GM19452 (cell line): ENCODE data around the gene TMEM72.
"Not testable (repeated sequence)": the region's sequence is repeated elsewhere in the genome, so short reads cannot be mapped to it uniquely, and the experiment has no call there.

Experiments used
- ATAC-seq: cut with Tn5 transposase; IDR thresholded peaks from one replicate; pipeline ENCODE4 v1.9.1; 2021; ENCODE audit not compliant: unreplicated experiment

The TMEM72 gene

DNA sequence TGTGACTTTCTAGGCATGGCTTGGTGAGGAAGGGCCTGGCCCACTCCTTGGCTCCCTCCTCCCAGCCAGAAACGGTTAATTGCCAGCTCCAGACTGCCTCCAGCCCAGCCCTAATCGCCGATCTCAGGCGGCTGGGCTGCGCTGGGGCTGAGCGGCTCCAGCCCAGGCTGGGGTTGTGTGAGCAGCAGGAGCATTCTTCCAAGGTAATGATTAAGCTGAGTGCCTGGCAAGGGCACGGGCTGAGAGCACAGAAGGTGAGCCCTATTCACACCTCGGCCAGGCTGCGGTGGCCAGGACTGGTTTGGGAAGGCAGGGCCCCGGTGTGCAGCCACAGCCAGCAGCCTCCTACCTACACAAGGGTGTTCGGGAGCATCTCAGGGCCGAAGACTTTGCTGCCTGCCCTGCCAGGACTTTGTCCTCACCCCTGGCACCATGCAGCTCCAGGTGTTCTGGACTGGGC lies at the start of gene TMEM72:
TMEM72 (plus strand) TSS at position 257 of the 460 bp plus-strand sequence; CDS start at position 433, 176 bp downstream.
- ATAC-seq, result no peak

DNA sequence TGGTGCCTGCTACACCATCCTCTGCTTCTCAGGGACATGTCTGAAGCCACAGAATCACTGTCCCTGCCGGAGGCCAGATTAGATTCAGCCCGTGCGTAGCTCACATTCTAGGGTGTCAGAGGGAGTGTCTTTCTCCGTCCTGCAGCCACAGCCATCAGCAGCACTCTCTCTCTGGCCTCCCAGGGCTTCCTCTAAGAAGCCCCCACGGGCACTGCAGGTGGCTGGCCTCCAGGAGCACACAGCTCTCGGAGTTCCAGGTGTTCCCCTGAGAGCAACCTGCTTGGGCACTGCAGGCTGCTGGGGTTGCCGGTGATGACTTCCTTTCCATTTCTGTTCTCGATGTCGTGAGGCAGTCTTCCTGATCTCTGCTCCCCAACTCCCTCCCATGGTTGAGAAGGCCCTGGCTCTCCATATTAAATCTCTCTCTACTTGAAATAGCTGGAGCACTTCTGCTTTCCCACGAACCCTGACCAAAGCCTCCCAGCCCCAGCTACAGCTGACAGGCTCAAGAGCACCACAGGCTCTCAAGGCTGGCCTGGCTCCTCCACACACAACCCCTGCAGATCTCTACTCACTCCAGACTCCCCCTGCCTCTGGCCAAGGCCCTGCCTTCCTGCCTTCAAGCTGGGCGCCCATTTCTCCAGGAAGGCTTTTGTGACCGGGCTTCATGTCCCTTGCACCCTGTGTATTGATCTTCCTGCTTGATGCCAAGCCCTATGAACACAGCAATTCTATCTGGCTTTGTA lies 49.0 kb upstream of the TMEM72 start:
- no peak for ATAC-seq

- ATAC-seq, result no peak
Observed at GRCh38 chr10:44862924-44863323, 48.2 kb upstream of the TMEM72 start.

GRCh38 chr10:44863344-44864047 lies 47.6 kb upstream of the TMEM72 start:
- ATAC-seq, result no peak

- no peak for ATAC-seq
Observed at GRCh38 chr10:44864051-44864450, 47.1 kb upstream of the TMEM72 start.

DNA sequence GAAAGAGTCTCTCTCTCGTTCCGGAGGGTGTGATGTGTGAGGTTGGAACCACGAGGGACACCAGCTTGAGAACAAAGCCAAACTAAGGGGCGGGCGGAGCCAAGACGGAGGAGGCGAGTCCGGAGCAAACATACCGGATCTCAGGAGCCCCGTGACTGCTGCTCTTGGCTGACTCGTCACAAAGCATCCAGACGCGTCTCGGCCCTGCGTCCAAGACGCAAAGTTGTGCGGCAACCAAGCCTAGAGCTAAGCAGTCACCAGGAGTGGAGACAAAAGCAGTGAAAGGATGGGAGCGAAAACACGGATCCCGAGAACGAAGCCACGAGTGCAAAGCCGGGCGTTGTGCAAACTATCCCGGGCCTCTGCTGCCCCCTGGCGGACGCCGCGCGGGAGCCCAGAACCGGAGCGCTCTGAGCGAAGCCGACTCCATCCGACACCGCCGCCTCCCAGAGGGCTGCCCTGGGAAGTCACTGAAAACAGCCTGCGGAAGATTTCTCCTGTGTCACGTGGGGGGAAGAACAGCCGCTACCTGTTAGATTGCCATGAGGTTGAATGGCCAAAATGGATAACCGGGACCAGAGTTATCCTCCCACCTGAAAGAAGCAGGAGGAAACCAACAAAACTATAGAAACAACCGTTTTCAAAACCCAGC lies 46.4 kb upstream of the TMEM72 start:
- ATAC-seq, result peak; percentile 91

DNA sequence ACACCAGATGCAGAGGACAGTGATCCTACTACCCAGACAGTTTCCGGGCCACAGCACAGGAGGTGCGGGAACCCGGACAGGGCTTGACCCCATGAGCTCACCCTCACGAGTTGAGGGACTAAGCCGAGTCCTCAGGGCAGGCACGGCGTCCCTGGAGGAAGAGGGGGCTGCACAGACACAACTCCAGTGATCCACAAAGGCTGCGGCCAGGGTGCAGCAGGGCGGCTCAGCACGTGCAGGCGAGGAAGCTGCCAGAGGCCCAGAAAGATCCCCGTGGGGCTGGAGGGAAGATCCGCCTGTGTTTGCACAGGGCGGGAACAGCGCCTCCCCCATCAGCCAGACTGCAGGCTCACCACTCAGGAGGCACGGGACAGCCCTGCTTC lies 45.9 kb upstream of the TMEM72 start:
- ATAC-seq, result no peak

DNA sequence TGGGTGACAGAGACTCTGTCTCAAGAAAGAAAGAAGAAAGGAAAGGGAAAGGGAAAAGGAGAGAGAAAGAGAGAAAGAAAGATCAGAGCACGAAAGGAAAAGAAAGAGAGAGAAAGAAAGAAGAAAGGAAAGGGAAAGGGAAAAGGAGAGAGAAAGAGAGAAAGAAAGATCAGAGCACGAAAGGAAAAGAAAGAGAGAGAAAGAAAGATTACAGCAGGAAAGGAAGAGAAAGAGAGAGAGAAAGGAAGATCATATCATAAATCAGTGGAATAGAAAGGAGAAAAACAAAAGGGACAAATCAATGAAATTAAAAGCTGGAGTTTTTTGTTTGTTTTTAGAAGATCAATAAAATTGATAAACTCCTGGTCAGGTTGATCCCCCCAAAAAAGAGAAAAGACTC lies 44.8 kb upstream of the TMEM72 start:
- not testable (repeated sequence) for ATAC-seq

- ATAC-seq, result no peak
Observed at GRCh38 chr10:44870031-44870430, 41.1 kb upstream of the TMEM72 start.

GRCh38 chr10:44873160-44873559 lies 38.0 kb upstream of the TMEM72 start:
- no peak for ATAC-seq

GRCh38 chr10:44874166-44874565 lies 37.0 kb upstream of the TMEM72 start:
- ATAC-seq, result no peak

DNA sequence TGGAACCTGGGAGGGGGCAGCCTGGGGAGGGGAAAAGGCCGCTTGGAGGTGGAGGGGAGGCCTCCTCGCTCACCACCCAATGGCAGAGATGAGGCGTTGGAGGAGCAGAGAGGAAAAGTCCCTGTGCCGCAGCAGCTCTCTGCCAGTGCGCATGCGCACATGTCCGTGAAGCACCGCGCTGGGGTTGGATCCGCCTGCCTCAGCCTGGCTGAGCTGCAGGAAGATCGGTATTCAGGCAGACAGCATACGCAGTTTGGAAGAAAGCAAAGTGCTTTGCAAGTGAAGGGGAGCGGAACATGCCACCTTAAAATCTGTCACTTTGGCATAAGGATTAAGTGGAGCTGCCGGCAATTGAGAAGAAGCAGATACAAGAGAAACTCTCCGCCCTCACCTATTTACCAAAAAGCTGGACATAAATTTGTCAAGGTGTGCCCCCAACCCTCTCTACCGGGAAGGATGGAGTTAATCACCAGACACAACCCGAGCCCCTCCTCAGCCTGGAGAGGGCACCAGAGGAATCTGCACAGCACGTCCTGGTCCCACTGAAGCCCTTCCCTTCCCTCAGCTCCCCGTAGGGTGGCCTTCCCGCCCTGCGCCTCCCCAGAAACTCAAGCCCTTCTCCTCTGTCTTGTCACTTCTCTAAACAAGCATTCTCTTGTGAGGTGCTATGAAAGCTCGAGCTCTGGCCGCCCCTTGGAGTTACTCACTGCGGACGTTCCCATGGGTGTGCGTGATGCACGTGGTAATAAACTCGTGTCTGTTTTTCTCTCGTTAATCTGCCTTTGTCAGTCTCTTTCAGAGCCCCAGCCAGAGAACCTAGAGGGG lies 32.2 kb upstream of the TMEM72 start:
- ATAC-seq, result peak; percentile 71

DNA sequence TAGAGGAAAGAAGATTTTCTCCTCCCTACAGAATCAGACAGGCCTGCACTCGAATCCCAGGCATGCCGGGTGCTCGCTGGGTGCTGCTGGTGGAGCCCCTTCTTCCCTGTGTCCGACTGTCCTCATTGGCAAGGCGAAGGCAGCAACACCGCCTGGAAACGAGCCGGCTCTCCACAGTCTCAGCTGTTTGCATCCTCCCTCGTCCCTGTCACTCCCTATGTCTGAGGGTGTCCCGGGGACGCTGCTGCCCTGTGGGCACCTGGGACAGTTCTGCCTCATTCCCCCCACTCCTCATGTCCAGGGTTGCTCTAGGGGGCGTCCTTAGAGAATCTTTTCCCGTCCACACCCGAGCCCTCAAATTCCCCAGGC lies 31.6 kb upstream of the TMEM72 start:
- ATAC-seq, result no peak

- no peak for ATAC-seq
Observed at GRCh38 chr10:44880090-44880715, 30.9 kb upstream of the TMEM72 start.

DNA sequence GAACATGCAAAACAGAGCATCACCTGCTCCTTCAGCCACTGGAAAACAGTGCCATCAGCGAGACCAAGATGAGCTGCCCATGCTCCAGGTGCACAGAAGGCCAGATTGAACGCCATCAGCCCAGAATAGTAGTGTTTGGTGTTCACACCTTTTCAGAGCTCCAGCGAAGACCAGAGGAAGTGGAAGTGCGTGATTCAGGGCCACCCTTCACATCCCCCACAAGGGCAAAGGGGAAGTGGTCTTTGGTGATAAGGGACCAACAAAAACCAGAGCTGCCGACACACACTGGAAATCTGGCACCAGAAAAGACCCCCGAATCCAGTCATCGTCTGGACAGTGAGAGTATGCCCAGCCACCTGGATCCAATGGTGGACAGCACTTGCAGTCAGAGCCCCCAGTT lies 29.5 kb upstream of the TMEM72 start:
- no peak for ATAC-seq

GRCh38 chr10:44882166-44882720 lies 28.9 kb upstream of the TMEM72 start:
- ATAC-seq, result no peak

- ATAC-seq, result no peak
Observed at GRCh38 chr10:44883593-44884331, 27.4 kb upstream of the TMEM72 start.

DNA sequence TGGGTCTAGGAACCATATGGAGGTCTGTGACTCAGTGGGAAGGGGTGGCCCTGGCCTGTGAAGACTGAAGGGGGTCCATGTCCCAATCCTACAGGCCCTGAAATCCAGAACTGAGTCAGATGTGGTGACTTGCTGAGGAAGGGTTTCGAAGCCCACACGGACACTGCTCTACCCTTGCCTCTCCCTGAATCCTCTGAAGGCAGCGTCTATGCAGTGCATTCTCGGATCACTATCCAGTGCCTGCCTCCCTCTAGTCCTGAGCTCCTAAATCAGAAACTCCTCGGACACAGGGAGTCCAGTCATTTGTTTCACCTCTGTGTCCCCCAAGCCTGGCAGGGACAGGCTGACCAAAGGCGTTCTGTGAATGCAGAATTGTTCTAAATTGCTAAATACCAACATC lies 25.4 kb upstream of the TMEM72 start:
- ATAC-seq, result no peak

DNA sequence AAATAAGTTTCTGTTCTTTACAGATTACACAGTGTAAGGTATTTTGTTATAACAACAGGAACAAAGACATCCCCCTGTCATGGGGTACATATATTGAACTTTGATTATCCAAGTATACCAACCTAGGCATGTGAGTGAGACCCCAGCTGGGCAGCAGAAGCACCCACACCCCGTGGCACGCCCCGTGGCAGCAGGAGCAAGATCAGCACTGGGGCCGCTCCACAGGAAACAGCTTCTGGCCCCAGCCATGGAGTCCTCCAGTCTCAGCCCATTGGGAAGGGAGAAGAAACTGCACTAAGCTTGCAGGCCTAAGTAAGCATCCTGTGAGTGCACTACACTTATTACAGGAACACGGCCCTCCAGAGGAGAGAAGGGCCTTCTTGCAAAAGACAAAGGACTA lies 24.2 kb upstream of the TMEM72 start:
- no peak for ATAC-seq

GRCh38 chr10:44888886-44889285 lies 22.3 kb upstream of the TMEM72 start:
- no peak for ATAC-seq
